CD4-positive, CD25-positive, alpha-beta regulatory T cell (primary cell): ENCODE measurements around the gene ZNF747. TPM values are rescaled to one million over a fixed set of nuclear protein-coding genes. Genes with fewer than 3 reads are reported as not detected.

Experiments
- ATAC-seq, 2 donors: fragments of 150-1000 bp; cut with Tn5 transposase; one replicate each; pipeline ENCODE4 v1.10.0; 2021; ENCODE audit warnings: low read depth in 2 of 2, moderate number of reproducible peaks in 2 of 2, moderate library complexity in 1 of 2
- DNase-seq, 3 donors: peaks; one replicate each; pipeline versions ENCODE4 v3.0.0 to v3.0.0-alpha.2; 2012 to 2022; ENCODE audit warnings: mixed read lengths in 1 of 3
- H3K27ac ChIP-seq: one replicate; pipeline ENCODE4 v1.7.0; 2013; ENCODE audit warnings: mild to moderate bottlenecking, low read length; ENCODE audit not compliant: insufficient read depth, poor library complexity, severe bottlenecking
- H3K27me3 ChIP-seq: one replicate; pipeline ENCODE4 v1.7.0; 2013; ENCODE audit warnings: low read length; ENCODE audit not compliant: control insufficient read depth, insufficient read depth
- H3K36me3 ChIP-seq: one replicate; pipeline ENCODE4 v1.7.0; 2013; ENCODE audit warnings: mild to moderate bottlenecking, low read length, moderate library complexity; ENCODE audit not compliant: control insufficient read depth, insufficient read depth
- H3K4me1 ChIP-seq: 2 replicates; pipeline ENCODE4 v1.7.0; 2013; ENCODE audit warnings: mild to moderate bottlenecking, low read length; ENCODE audit not compliant: insufficient read depth, control insufficient read depth, poor library complexity, severe bottlenecking
- H3K4me3 ChIP-seq: one replicate; pipeline ENCODE4 v1.7.0; 2013; ENCODE audit warnings: low read depth, mild to moderate bottlenecking, low read length, moderate library complexity
- H3K9me3 ChIP-seq, 2 experiments: 1 replicate in 1 of 2; 2 replicates in 1 of 2; pipeline ENCODE4 v1.7.0; 2013; ENCODE audit warnings: low read length in 2 of 2, mild to moderate bottlenecking in 1 of 2, moderate library complexity in 1 of 2; ENCODE audit not compliant: control insufficient read depth in 2 of 2
- H3K27ac Mint-ChIP-seq, 3 donors: one replicate each; pipeline ENCODE4 v1.8.0; 2020 to 2022; ENCODE audit warnings: mild to moderate bottlenecking in 3 of 3, mixed read lengths in 3 of 3, moderate library complexity in 2 of 3
- H3K27me3 Mint-ChIP-seq: one replicate; pipeline ENCODE4 v1.8.0; 2022; ENCODE audit warnings: mild to moderate bottlenecking, mixed read lengths
- H3K36me3 Mint-ChIP-seq: one replicate; pipeline ENCODE4 v1.8.0; 2020; ENCODE audit warnings: mixed read lengths
- H3K4me1 Mint-ChIP-seq, 4 donors: one replicate each; pipeline ENCODE4 v1.8.0; 2020 to 2022; ENCODE audit warnings: mixed read lengths in 4 of 4, mild to moderate bottlenecking in 1 of 4
- H3K4me3 Mint-ChIP-seq, 4 donors: one replicate each; pipeline ENCODE4 v1.8.0; 2020 to 2022; ENCODE audit warnings: mild to moderate bottlenecking in 4 of 4, mixed read lengths in 4 of 4, moderate library complexity in 3 of 4
- H3K9me3 Mint-ChIP-seq, 7 donors: one replicate each; pipeline ENCODE4 v1.8.0; 2020 to 2022; ENCODE audit warnings: mixed read lengths in 7 of 7, mild to moderate bottlenecking in 3 of 7, moderate library complexity in 2 of 7
- polyA plus RNA-seq, 4 donors: library from polyadenylated mRNA; unstranded; fragments of 300-500 nt; fragmentation: Illumina TruSeq; gene quantifications; one replicate each; pipeline ENCODE4 v1.2.3, GENCODE V29; 2021
- total RNA-seq: library from RNA; stranded (reverse); gene quantifications from one replicate; pipeline ENCODE4 v1.2.3, GENCODE V29; 2022

Gene ZNF747
- total and polyA plus RNA-seq, 5 donors from 2014 or later, result 5.0 to 9.4 (median 8.4) TPM

DNA sequence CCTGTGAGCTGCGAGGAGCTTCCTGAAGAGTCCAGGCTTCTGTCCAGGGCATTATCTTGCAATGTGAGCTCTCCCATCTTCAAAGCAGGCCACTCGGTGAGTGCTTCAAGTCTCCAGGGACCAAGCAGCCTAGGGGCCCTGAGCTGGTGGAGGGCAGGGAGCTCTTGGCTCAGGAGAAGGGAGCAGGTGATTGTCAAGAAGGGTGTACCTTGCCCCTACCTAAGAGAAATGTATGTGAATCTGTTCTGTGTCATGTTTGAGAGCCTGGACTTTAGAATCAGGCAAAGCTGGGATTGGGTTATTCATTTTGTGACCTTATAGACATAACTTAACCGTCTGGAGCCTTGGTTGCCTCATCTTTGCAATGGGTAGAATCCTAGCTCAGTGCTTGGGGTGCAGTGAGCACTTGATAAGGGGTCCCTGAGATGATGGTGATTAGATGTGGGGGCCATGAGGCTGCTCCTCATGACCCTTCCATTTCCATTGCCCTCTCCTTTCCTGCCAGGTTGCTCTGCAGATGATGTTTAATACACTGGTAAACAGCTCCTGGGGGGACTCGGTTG is 24.2 kb downstream of the ZNF747 start:
- H3K4me1 ChIP-seq, result no peaks in the 10 kb centered on the region
- H3K36me3 Mint-ChIP-seq, result peaks cover 43% of the 10 kb centered on the region
- ATAC-seq (no peak), DNase-seq (no peak)
- no peaks in the 10 kb centered on the region for H3K9me3 Mint-ChIP-seq
- no peak overlapping the region for H3K4me3 ChIP-seq
- peaks cover 79% of the 10 kb centered on the region for H3K36me3 ChIP-seq
- H3K4me1 Mint-ChIP-seq, result peaks cover 0 to 4% (median 1%) of the 10 kb centered on the region in 4 donors
- H3K9me3 ChIP-seq, result no peaks in the 10 kb centered on the region
- H3K27me3 Mint-ChIP-seq, result no peaks in the 10 kb centered on the region
- H3K4me3 Mint-ChIP-seq, result no peak overlapping the region
- no peaks in the 10 kb centered on the region for H3K27me3 ChIP-seq
- H3K27ac Mint-ChIP-seq, result peak overlapping the region in 2 of 3 donors; percentile 0 to 69
- H3K27ac ChIP-seq, result no peak overlapping the region

- no peak for ATAC-seq
- Mint-ChIP-seq H3K36me3 (peaks cover 38% of the 10 kb centered on the region), H3K4me3 (no peak overlapping the region), H3K4me1 (peaks cover 0 to 4% (median 1%) of the 10 kb centered on the region in 4 donors), H3K27ac (peak overlapping the region in 2 of 3 donors; percentile 43 to 49), H3K27me3 (no peaks in the 10 kb centered on the region), H3K9me3 (no peaks in the 10 kb centered on the region)
- peaks cover 81% of the 10 kb centered on the region for H3K36me3 ChIP-seq
- DNase-seq, result no peak
- no peak overlapping the region for H3K27ac ChIP-seq
- H3K4me3 ChIP-seq, result no peak overlapping the region
- H3K9me3 ChIP-seq, result no peaks in the 10 kb centered on the region
- H3K27me3 ChIP-seq, result no peaks in the 10 kb centered on the region
- H3K4me1 ChIP-seq, result no peaks in the 10 kb centered on the region
Measured at GRCh38 chr16:30509081-30509765, 25.4 kb downstream of the ZNF747 start.

DNA sequence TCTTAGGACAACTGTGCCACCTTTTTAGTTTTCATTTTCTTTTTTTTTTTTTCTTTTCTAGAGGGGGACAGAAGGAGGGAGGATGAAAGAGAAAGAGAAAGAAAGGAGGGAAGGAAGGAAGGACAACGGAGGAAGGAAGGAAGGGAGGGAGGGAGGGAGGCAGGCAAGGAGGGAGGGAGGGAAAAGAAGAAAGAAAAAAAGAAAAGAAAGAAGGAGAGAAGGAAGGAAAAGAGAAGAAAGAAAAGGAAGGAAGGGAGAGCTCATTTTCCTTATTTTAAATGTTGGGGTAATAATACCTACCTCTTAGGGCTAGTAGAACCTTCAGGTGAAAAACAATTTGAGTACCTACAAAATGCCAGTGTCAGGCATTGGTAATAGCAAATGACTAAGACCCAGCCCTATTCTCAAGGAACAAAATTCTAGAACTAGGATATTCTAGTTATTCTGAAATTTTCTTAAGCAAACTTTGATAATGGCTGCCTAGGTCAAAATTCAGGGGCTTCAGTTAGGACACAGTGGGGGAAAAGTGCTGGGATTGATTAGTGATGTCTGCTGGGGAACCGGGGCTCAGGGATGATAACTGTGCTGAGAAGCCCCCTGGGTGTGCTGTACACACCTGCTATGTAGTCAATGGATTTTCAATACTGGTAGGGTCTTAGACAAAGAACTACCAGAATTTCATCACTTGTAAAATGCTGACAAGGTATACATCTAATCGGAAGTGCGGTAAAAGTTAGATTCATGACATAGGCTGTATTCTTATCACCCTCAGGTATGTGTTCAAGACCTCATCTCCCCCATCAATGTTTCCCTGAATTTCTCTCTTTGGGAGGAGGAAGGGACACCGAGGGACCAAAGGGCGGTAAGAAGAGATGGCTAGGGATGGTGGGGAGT is 31.0 kb downstream of the ZNF747 start:
- H3K27ac ChIP-seq, result peak overlapping the region; percentile 42
- H3K27me3 ChIP-seq, result no peaks in the 10 kb centered on the region
- H3K36me3 ChIP-seq, result peaks cover 72% of the 10 kb centered on the region
- no peak overlapping the region for H3K4me3 ChIP-seq
- Mint-ChIP-seq H3K27ac (peak overlapping the region; percentile 1 to 85 (median 65)), H3K4me3 (no peak overlapping the region), H3K27me3 (no peaks in the 10 kb centered on the region), H3K9me3 (no peaks in the 10 kb centered on the region), H3K36me3 (peaks cover 10% of the 10 kb centered on the region), H3K4me1 (peaks cover 0 to 2% (median 0%) of the 10 kb centered on the region in 4 donors)
- no peak for ATAC-seq
- no peaks in the 10 kb centered on the region for H3K4me1 ChIP-seq
- no peaks in the 10 kb centered on the region for H3K9me3 ChIP-seq
- no peak for DNase-seq

- H3K9me3 ChIP-seq, result no peaks in the 10 kb centered on the region
- Mint-ChIP-seq H3K36me3 (peaks cover 12% of the 10 kb centered on the region), H3K9me3 (no peaks in the 10 kb centered on the region), H3K4me3 (no peak overlapping the region), H3K4me1 (peaks cover 0 to 5% (median 0%) of the 10 kb centered on the region in 4 donors), H3K27ac (peak overlapping the region in 1 of 3 donors; percentile 73), H3K27me3 (no peaks in the 10 kb centered on the region)
- DNase-seq (no peak), ATAC-seq (no peak)
- no peaks in the 10 kb centered on the region for H3K27me3 ChIP-seq
- no peaks in the 10 kb centered on the region for H3K4me1 ChIP-seq
- peaks cover 75% of the 10 kb centered on the region for H3K36me3 ChIP-seq
- no peak overlapping the region for H3K4me3 ChIP-seq
- H3K27ac ChIP-seq, result no peak overlapping the region
Measured at GRCh38 chr16:30499284-30499683, 35.4 kb downstream of the ZNF747 start.

GRCh38 chr16:30494709-30495108 is 39.9 kb downstream of the ZNF747 start:
- H3K36me3 Mint-ChIP-seq, result peaks cover 24% of the 10 kb centered on the region
- DNase-seq (no peak), ATAC-seq (no peak)
- Histone ChIP-seq H3K9me3 (no peaks in the 10 kb centered on the region), H3K4me3 (no peak overlapping the region), H3K4me1 (no peaks in the 10 kb centered on the region), H3K27me3 (no peaks in the 10 kb centered on the region), H3K27ac (no peak overlapping the region), H3K36me3 (peaks cover 77% of the 10 kb centered on the region)
- no peak overlapping the region for H3K4me3 Mint-ChIP-seq
- H3K9me3 Mint-ChIP-seq, result no peaks in the 10 kb centered on the region
- no peaks in the 10 kb centered on the region for H3K27me3 Mint-ChIP-seq
- H3K27ac Mint-ChIP-seq, result peak overlapping the region in 2 of 3 donors; percentile 44 to 59
- peaks cover 5 to 20% (median 11%) of the 10 kb centered on the region in 4 donors for H3K4me1 Mint-ChIP-seq

DNA sequence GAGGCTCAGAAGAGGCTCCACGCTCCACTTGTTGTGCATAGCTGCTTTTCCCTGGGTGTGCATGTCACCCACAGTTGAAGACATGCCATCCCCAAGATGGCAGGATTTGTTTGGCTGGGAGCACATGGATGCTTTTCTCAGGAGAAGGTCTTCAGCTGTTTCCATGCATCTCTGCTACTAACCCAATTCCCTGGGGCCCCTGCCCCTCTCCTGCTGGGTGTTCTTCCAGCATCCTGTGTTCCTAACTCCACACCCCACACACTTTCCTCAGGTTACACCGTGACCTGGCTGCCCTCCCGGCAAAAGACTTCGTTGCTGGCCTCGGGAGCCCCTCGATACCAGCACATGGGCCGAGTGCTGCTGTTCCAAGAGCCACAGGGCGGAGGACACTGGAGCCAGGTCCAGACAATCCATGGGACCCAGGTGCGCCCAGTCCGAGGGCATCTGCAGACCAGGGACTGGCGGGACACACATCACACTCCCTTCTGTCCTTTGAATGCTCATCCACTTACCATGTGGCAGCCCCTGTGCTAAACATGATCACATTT is 40.6 kb downstream of the ZNF747 start:
- Histone ChIP-seq H3K9me3 (no peaks in the 10 kb centered on the region), H3K27ac (no peak overlapping the region), H3K4me1 (no peaks in the 10 kb centered on the region), H3K36me3 (peaks cover 79% of the 10 kb centered on the region), H3K27me3 (no peaks in the 10 kb centered on the region), H3K4me3 (no peak overlapping the region)
- Mint-ChIP-seq H3K9me3 (no peaks in the 10 kb centered on the region), H3K27me3 (no peaks in the 10 kb centered on the region), H3K4me3 (no peak overlapping the region), H3K27ac (peak overlapping the region in 1 of 3 donors; percentile 69), H3K36me3 (peaks cover 30% of the 10 kb centered on the region), H3K4me1 (peaks cover 5 to 26% (median 11%) of the 10 kb centered on the region in 4 donors)
- DNase-seq (no peak), ATAC-seq (no peak)

DNA sequence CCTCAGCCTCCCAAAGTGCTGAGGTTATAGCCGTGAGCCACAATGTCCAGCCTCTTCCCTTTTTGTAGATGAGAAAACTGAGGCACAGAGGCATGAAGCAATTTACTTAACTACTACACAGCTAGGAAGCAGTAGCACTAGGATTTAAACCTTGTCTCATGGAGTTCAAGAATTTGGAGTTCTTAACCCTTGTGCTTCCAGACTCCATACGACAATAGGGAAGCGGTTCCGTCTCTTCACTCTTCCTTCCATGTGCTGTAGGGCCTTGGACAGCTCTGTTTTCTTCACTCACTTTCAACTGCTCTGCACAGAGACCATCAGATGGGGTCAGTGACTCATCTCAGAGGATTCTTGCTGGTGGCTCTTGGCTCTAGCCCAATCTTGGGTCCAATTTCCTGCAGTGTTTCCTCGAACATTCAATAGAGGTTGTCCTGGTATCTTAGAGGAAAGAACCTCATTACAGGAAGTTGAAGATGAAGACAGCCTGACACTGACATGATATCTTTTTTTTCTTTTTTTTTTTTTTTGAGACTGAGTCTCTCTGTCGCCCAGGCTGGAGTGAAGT is 42.8 kb downstream of the ZNF747 start:
- DNase-seq (no peak), ATAC-seq (peak; percentile 60 to 85)
- H3K27ac Mint-ChIP-seq, result peak overlapping the region; percentile 68 to 86 (median 80)
- H3K36me3 Mint-ChIP-seq, result peaks cover 34% of the 10 kb centered on the region
- Histone ChIP-seq H3K4me3 (no peak overlapping the region), H3K27me3 (no peaks in the 10 kb centered on the region), H3K27ac (no peak overlapping the region), H3K36me3 (peaks cover 86% of the 10 kb centered on the region), H3K9me3 (no peaks in the 10 kb centered on the region), H3K4me1 (no peaks in the 10 kb centered on the region)
- H3K4me3 Mint-ChIP-seq, result peak overlapping the region in 1 of 4 donors; percentile 90
- H3K9me3 Mint-ChIP-seq, result no peaks in the 10 kb centered on the region
- H3K27me3 Mint-ChIP-seq, result no peaks in the 10 kb centered on the region
- H3K4me1 Mint-ChIP-seq, result peaks cover 5 to 33% (median 14%) of the 10 kb centered on the region in 4 donors
